HG03159 (cell line): Measurements from ENCODE around the gene TUT7.
"Not testable (repeated sequence)": the region's sequence is repeated elsewhere in the genome, so short reads cannot be mapped to it uniquely, and the experiment has no call there.

Source experiments
- ATAC-seq: cut with Tn5 transposase; IDR thresholded peaks from one replicate; pipeline ENCODE4 v1.9.1; 2021; ENCODE audit warnings: mild to moderate bottlenecking, moderate library complexity; ENCODE audit not compliant: unreplicated experiment

The TUT7 gene, protein sequence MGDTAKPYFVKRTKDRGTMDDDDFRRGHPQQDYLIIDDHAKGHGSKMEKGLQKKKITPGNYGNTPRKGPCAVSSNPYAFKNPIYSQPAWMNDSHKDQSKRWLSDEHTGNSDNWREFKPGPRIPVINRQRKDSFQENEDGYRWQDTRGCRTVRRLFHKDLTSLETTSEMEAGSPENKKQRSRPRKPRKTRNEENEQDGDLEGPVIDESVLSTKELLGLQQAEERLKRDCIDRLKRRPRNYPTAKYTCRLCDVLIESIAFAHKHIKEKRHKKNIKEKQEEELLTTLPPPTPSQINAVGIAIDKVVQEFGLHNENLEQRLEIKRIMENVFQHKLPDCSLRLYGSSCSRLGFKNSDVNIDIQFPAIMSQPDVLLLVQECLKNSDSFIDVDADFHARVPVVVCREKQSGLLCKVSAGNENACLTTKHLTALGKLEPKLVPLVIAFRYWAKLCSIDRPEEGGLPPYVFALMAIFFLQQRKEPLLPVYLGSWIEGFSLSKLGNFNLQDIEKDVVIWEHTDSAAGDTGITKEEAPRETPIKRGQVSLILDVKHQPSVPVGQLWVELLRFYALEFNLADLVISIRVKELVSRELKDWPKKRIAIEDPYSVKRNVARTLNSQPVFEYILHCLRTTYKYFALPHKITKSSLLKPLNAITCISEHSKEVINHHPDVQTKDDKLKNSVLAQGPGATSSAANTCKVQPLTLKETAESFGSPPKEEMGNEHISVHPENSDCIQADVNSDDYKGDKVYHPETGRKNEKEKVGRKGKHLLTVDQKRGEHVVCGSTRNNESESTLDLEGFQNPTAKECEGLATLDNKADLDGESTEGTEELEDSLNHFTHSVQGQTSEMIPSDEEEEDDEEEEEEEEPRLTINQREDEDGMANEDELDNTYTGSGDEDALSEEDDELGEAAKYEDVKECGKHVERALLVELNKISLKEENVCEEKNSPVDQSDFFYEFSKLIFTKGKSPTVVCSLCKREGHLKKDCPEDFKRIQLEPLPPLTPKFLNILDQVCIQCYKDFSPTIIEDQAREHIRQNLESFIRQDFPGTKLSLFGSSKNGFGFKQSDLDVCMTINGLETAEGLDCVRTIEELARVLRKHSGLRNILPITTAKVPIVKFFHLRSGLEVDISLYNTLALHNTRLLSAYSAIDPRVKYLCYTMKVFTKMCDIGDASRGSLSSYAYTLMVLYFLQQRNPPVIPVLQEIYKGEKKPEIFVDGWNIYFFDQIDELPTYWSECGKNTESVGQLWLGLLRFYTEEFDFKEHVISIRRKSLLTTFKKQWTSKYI (N-terminal part only)

DNA sequence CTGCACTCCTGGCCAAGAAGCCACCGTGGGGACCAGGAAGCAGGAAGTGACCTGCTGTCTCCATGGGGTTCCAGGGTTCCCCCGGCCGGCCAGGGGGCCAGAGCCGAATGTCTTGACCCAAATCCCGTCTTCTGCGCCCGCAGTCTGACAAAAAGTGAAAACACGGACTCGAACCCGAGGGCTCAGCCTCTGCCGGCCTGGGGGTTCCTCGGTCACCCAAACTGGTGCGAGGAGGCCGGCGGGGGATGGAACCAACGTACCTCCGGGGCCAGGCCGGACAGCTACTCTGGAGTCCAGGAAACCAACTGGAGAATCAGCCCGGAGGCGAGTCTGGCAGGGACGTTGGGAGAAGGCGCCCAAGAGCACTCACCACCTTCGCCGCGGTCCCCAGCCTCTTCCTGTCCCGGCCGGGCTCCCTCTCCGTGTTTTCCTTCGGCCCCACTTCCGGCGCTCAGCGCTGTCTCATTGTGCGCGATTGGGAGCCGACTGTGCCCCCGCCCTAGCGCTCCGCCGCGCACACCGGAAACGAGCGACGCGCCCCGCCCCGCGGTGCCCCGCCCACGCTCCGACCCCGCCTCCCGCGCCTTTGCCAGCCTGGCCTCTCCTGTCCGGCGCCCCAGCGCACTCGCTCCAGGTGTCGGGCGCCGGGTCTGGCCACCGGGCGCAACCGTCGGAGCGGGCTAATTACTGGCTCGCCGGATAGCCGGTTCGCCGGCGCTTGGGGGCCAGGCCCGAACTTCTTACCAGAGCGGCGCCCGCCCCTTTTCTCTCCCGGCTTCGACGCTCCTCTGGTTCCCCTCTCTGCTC lies at the start of gene TUT7:
Gene TUT7, minus strand, starts transcription at position 400 of the 807 bp plus-strand sequence. CDS start 1,211 bp downstream, outside the sequence.
- peak; percentile 84 for ATAC-seq

GRCh38 chr9:86402591-86402990 lies 48.4 kb upstream of the TUT7 start:
- no peak for ATAC-seq

- no peak for ATAC-seq
Observed at GRCh38 chr9:86396412-86396811, 42.2 kb upstream of the TUT7 start.

GRCh38 chr9:86390184-86390583 lies 36.0 kb upstream of the TUT7 start:
- ATAC-seq = not testable (repeated sequence)

DNA sequence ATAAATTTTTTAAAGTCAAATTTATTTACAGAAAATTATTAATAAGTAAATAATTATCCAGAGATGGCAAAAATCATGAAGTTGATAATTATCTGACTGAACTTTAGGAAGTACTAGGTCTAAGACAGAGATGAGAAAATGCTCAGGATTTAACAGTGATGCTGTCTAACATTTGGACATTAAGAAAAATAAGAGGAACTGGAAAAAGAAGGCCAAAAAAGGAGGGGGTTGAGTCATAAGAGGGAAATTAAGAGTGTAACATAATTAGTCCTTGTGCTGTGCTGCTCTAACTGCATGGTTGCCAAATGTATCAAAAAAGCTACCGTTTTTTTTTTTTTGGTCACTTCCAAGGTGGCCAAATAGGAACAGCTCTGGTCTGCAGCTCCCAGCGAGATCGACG lies 35.4 kb upstream of the TUT7 start:
- no peak for ATAC-seq

GRCh38 chr9:86387376-86387775 lies 33.2 kb upstream of the TUT7 start:
- ATAC-seq = no peak

- ATAC-seq = not testable (repeated sequence)
Observed at GRCh38 chr9:86383000-86383399, 28.8 kb upstream of the TUT7 start.

GRCh38 chr9:86376016-86376415 lies 21.8 kb upstream of the TUT7 start:
- no peak for ATAC-seq

- no peak for ATAC-seq
Observed at GRCh38 chr9:86369810-86370209, 15.6 kb upstream of the TUT7 start.

DNA sequence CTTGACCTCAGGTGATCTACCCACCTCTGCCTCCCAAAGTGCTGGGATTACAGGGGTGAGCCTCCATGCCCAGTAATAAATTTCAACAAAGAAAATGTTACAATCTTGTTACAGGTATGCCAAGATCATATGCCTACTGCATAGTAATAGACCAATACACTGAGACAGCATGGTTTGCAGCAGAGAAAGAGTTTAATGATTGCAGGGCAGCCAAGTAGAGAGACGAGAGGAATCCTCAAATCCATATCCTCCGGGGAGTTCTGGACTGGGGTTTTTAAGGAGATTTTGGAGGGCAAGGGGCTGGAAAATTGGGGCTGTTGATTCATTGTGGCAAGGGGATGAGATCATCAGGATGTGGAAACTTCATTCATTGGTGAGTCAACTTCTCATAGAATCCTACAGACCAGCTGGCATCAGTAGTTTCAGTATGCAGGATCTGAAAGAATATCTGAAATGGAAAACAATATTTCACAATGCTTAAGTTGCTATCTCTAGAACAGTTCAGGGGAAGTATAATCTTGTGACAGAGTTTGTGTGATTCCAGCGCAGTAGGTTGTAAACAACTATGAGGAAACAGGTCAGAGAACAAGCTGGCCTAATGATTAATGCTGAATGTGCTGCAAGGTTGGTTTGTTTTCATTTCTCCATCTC lies 14.8 kb upstream of the TUT7 start:
- no peak for ATAC-seq

DNA sequence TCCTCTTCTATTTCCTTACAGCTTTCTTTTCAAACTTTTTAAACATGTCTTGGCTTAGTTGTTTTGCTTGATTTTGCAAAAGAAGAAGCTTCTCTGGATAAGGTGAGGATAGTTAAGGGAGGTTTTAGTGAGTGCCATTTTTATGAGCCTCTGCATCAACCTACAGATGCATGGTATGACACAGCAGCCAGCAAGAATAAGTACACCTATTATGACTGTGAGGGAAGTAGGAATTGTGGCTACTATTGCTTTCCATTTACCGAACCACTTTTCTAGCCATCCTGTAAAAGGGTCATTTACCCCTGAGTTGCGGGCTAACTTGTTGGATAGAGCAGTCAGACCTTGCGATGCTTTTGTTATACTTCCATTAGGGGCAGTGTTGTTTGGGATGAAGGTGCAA lies 7.0 kb upstream of the TUT7 start:
- ATAC-seq = no peak

- ATAC-seq = no peak
Observed at GRCh38 chr9:86359151-86359879, 5.1 kb upstream of the TUT7 start.

GRCh38 chr9:86356871-86357866 lies 3.0 kb upstream of the TUT7 start:
- ATAC-seq = no peak

GRCh38 chr9:86355814-86356213 lies 1.6 kb upstream of the TUT7 start:
- no peak for ATAC-seq

- ATAC-seq = peak; percentile 0
Observed at GRCh38 chr9:86354818-86355309, 654 bp upstream of the TUT7 start.

- no peak for ATAC-seq
Observed at GRCh38 chr9:86353655-86354010, 577 bp downstream of the TUT7 start.

GRCh38 chr9:86352440-86353077 lies 1.7 kb downstream of the TUT7 start:
- ATAC-seq = no peak
